ENCODE results near the gene ATL3. TPM values are rescaled to one million over a fixed set of nuclear protein-coding genes. Genes with fewer than 3 reads are reported as not detected.

The ATL3 gene
- total and polyA plus RNA-seq, 2 of the 4 experiments (the other 2 are of a cell fraction) = 19.9 to 131 TPM

- H3K4me2 ChIP-seq (ENCODE audit: low read depth, low read length) = no peak overlapping the region
- H3K4me1 ChIP-seq (ENCODE audit: control insufficient read depth, insufficient read depth, low read length) = no peaks in the 10 kb centered on the region; the same call in 1 of the 2 replicates
- dilution Hi-C loops (cut with HindIII; ENCODE audit: low sequenced_read_pairs, unreplicated experiment) = no loop called here
- no peak overlapping the region for H2BK120ac ChIP-seq (ENCODE audit: low read depth, low read length)
- H3K4me3 ChIP-seq (ENCODE audit: insufficient read depth, low read depth, low read length) = no peak overlapping the region
- in situ Hi-C loops (cut with MboI; ENCODE audit: low sequenced_read_pairs) = no loop called here
- H4K5ac ChIP-seq (ENCODE audit: low read depth, low read length) = no peak overlapping the region
- no peak overlapping the region for H2BK20ac ChIP-seq (ENCODE audit: low read depth, low read length)
- 100% methylated on average over 1 of the region's 3 CpGs; no CpG with 5 or more reads in 1 of the 2 experiments for WGBS, 2 experiments (ENCODE audit: extremely low coverage in 2 of 2, insufficient read length in 1 of 2)
- no peak overlapping the region for H3K27ac ChIP-seq (ENCODE audit: insufficient read depth, low read length)
- H2AFZ ChIP-seq (replicated peaks; ENCODE audit: low read length, poor library complexity) = no peak overlapping the region
- no TSS peak for BruUV-seq (replicated peaks)
- no peak overlapping the region for H3K18ac ChIP-seq (ENCODE audit: low read depth, low read length)
- POLR2A ChIA-PET (ENCODE audit: unreplicated experiment) = no interaction called here
- no peak overlapping the region for H4K91ac ChIP-seq (ENCODE audit: insufficient read depth, low read depth, low read length)
- peaks cover 4% of the 10 kb centered on the region for H3K36me3 ChIP-seq (ENCODE audit: control insufficient read depth, insufficient read depth, low read length)
- ATAC-seq (ENCODE audit: low read depth) = no peak
- no peak overlapping the region for H3K4ac ChIP-seq (ENCODE audit: low read depth, low read length)
- intact Hi-C loops (cut with micrococcal nuclease) = no loop called here
- no peak for DNase-seq
- CTCF ChIA-PET = no interaction called here
- H3K9me1 ChIP-seq (ENCODE audit: insufficient read depth, low read length) = 0 out of 2 replicates have a peak, but pooled peaks cover 3% of the 10 kb centered on the region
- no peaks in the 10 kb centered on the region for H3K27me3 ChIP-seq (ENCODE audit: control insufficient read depth, insufficient read depth, low read length)
- H4K20me1 ChIP-seq (ENCODE audit: insufficient read depth, low read length) = peaks cover 4% of the 10 kb centered on the region; the same call in 1 of the 2 replicates
- TF ChIP-seq, protein P1, sequence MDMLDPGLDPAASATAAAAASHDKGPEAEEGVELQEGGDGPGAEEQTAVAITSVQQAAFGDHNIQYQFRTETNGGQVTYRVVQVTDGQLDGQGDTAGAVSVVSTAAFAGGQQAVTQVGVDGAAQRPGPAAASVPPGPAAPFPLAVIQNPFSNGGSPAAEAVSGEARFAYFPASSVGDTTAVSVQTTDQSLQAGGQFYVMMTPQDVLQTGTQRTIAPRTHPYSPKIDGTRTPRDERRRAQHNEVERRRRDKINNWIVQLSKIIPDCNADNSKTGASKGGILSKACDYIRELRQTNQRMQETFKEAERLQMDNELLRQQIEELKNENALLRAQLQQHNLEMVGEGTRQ (IDR thresholded peaks at IDR 0.05; ENCODE audit: low read depth, low read length) = no peak
- no peak for TF ChIP-seq RFX5 (IDR thresholded peaks at IDR 0.05; ENCODE audit: low read depth, low read length)
- TF ChIP-seq POLR2A (IDR thresholded peaks at IDR 0.05; ENCODE audit: low read depth, low read length) = no peak
- no peak for TF ChIP-seq NFE2L2 (IDR thresholded peaks at IDR 0.05; ENCODE audit: low read depth, low read length)
- TF ChIP-seq CEBPB (IDR thresholded peaks at IDR 0.05; ENCODE audit: low read depth, low read length) = no peak
- no peak overlapping the region for H3K14ac ChIP-seq (replicated peaks; ENCODE audit: low read depth, low read length)
- no peak overlapping the region for H2BK15ac ChIP-seq (ENCODE audit: low read depth, low read length)
- no peak overlapping the region for H2BK5ac ChIP-seq (ENCODE audit: low read depth, low read length, poor library complexity, severe bottlenecking)
- no peak overlapping the region for H2AK9ac ChIP-seq (replicated peaks; ENCODE audit: low read depth, low read length, poor library complexity)
- peaks cover 16 to 41% of the 10 kb centered on the region in 2 experiments; a peak in 3 of 4 replicates for H3K79me1 ChIP-seq (ENCODE audit: low read depth in 1 of 2, low read length in 2 of 2)
- no peak overlapping the region for H3K23ac ChIP-seq (ENCODE audit: low read depth, low read length)
- H3K9me3 ChIP-seq (ENCODE audit: control insufficient read depth, insufficient read depth, low read length) = no peaks in the 10 kb centered on the region
- no peak overlapping the region for H3K9ac ChIP-seq (ENCODE audit: low read depth, low read length)
- H2AK5ac ChIP-seq (ENCODE audit: low read depth, low read length) = no peak overlapping the region
- no peak overlapping the region for H3K56ac ChIP-seq (ENCODE audit: extremely low read depth, insufficient read depth, low read length)
- H4K8ac ChIP-seq (ENCODE audit: low read depth in 2 of 2, low read length in 2 of 2) = no peak overlapping the region
Observed at GRCh38 chr11:63720611-63721010, 49.4 kb upstream of the ATL3 start.
